MM.1S (cell line): ENCODE measurements around the gene ZNF236.

Source experiments
- CTCF ChIP-seq: fragments of 300-600 bp; sonication (generic); IDR thresholded peaks from 2 replicates; pipeline ENCODE4 v1.5.1; 2016; ENCODE audit warnings: antibody characterized with exemption, low read length, mixed read lengths
- EZH2 ChIP-seq: fragments of 300-600 bp; sonication (generic); optimal IDR thresholded peaks from 2 replicates; pipeline ENCODE3; 2017; ENCODE audit warnings: low read depth, mild to moderate bottlenecking, antibody characterized with exemption, low read length, mixed read lengths

- TF ChIP-seq CTCF (no peak), EZH2 (no peak)
These were observed 15.8 kb downstream of the ZNF236 start for GRCh38 chr18:76838182-76838581.
